Right kidney (tissue), 1 donor: ENCODE results near the gene EXOC3L4.

Experiments used
- DNase-seq: peaks from one replicate; pipeline ENCODE4 v3.0.0-alpha.2; 2016

EXOC3L4 gene

DNA sequence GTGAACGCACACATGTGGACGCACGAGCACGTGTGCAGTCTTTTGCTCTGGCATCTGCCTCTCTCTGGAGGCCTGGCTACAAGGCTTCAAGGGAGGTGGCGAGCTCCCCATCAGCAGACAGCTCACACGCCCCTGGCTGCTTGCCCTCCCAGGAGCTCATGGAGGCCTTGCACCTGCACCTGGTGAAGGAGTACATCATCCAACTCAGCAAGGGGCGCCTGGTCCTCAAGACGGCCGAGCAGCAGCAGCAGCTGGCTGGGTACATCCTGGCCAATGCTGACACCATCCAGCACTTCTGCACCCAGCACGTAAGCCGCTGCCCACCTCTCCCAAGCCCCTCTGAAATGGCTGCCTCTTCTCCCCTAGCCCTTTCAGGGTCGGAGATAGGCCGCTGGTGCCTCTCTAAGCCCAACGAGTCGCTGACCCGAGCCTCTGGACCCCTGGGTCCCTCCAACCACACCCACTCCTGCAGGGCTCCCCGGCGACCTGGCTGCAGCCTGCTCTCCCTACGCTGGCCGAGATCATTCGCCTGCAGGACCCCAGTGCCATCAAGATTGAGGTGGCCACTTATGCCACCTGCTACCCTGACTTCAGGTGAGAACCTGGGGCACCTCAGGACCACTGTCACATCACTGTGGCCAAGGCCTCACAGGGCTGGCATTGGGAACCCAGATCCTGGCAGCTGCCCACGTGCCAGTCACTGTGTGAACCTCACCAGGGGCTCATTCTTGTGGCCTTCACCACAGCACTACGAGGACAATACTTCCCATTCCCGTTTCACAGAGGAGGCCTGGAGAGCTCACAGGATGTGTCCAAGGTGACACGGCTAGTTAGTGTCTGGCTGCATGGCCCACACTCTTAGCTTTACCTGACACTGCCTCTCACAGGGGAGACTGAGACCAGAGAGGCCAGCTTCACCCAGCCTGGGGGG lies 39.0 kb downstream of the EXOC3L4 start:
- no peak for DNase-seq

GRCh38 chr14:103134405-103134804 lies 39.9 kb downstream of the EXOC3L4 start:
- DNase-seq = no peak

DNA sequence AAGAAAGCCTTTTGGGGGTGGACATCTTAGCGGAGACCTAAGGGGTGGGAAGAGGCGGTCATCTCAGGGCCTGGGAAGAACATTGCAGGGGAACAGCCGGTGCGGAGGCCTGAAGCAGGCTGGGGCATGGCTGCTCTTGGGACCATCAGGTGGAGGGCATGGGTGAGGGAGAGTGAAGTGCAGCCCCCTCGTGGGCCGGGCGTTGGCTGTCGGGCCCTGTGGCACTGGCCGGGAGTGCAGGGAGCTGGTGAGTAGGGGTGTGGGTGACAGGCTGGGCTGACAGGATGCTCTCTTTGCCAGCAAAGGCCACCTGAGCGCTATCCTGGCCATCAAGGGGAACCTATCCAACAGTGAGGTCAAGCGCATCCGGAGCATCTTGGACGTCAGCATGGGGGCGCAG lies 40.4 kb downstream of the EXOC3L4 start:
- no peak for DNase-seq

GRCh38 chr14:103135333-103136260 lies 41.1 kb downstream of the EXOC3L4 start:
- no peak for DNase-seq

DNA sequence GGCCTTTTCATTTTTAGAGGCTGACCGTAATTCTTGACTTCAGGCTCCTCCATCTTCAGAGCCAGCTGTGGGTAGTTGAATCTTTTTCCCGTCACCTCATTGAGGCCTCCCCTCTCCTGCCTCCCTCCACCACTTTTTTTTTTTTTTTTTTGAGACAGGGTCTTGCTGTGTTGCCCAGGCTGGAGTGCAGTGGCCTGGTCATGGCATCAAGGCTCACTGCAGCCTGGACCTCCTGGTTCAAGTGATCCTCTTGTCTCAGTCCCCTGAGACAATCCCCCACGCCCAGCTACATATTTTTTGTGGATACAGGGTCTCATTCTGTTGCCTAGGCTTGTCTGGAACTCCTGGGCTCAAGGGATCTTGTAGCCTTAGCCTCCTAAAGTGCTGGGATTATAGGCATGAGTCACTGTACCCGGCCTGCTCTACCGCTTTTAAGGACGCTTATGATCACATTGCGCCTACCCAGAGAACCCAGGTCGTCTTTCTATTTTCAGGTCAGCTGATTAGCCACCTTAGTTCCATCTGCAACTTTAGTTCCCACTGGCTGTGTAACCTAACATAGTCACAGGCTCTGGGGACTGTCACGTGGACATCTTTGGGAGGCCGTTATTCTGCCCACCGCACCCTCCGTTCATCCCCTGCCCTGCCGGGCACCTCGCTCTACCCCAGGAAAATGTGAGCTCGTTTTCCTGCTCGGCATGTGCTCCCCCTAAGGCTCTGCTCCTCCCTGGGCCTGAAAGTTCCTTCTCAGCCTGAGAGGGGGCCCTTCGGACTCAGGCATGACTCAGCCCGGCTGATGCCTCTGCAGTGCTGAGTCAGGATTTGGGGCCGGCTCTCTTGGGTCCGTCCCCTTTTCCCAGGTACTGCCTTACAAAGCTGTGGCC lies 42.1 kb downstream of the EXOC3L4 start:
- no peak for DNase-seq

GRCh38 chr14:103137689-103138300 lies 43.3 kb downstream of the EXOC3L4 start:
- DNase-seq = no peak

GRCh38 chr14:103138301-103139131 lies 44.0 kb downstream of the EXOC3L4 start:
- peak; percentile 75 for DNase-seq

DNA sequence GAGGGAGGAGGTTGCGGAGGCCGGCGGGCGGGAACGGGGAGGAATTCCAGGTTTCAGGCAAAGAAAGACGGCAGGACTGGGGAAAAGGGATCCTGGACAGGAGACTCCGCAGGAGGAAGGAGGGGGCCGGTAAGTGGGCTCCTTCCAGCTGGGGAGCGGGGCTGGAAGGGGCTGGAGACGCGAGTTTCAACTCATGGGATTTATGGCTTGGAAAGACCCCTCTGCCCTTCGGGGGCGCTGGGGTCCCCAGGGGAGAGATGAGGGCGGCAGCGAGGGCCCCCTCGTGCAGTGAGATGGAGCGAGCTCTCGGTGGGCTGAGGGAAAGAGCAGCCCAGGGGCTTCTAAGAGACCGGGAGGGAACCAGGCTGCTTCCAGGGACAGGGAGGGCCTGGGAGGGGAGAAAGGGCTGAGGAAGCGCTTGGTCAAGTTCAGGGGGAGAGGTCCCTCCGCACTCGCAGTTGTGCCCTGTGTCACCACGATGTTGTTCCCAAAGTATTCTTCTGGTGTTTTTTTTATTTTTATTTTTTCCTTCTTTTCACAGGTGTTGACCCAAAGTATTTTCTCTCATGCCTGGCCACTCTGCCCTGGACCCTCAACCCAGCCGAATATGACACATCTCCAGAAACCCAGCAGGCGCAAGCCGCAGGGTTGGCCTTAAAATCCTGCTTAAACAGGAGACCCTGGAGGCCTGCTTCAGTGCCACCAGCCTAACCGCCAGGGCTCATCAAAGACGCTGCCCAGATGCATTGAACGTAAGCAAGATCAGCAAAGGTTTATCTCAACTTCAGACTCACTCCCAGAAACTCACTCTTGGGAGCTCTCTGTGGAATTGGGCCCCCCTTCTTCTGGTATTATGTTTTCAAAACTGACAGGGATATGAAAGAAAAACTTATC lies 44.9 kb downstream of the EXOC3L4 start:
- DNase-seq = no peak

GRCh38 chr14:103140316-103141109 lies 46.0 kb downstream of the EXOC3L4 start:
- DNase-seq = no peak

GRCh38 chr14:103141117-103141796 lies 46.7 kb downstream of the EXOC3L4 start:
- DNase-seq = no peak

DNA sequence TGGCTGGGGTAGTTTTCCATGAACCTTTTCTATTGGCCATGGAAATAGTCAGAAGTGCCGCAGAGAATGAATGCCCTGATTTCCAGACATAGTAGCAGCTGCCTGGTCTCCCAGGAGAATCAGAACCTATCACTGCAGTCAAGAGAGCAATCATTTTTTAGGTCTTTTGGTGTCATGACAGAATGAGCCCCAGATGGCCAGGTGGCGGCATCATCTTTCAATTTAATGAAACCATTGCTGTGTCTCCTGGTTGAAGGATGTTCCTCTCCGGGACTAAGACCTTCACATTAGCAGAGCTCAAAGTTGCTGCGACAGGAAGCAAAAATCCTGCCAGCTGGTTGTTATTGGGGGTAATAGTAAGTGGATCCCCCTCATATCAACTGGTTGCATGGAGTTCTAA lies 47.5 kb downstream of the EXOC3L4 start:
- no peak for DNase-seq

DNA sequence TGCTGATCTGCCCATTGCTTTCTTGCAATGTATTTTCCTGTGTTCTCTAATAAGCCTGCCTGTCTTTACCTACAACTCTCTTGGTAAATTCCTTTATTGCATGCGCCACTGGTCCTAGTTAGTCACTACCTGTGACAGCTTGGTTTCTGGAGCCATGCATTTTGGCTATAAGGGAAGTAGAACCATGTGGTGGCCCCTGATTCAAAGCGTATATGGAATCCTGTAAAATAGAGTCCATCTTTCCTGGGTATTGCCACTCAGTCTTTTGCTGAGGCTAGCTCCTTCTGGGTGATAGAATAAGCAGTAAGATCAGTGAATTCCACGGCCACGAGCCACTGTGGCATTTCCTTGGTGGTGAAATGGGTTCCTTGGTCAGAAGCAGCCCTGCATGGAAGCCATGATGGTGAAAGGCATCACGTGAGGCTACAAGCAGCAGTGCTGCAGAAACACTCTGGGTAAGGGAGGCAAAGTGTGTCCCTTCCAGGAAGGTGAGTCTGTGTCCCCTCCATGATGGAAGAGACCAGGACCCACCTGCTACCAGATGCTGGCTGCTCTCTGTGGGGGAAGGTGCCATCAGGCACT lies 48.3 kb downstream of the EXOC3L4 start:
- no peak for DNase-seq

DNA sequence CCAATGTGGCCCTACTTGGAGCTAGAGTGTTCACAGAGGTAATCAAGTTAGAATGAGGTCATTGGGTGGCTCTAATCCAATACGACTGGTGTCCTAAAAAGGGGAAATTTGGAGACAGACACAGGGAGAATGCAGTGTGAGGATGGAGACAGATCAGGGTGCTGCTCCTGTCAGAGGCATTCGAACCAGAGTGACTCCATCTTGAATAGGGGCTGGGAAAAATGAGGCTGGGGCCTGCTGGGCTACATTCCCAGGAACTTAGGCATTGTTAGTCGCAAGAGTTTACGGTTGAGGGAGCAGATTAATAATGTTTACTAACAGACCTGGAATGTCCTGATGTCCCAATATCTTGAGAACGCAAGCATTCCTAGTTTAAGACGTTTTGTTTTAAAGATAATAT lies 49.0 kb downstream of the EXOC3L4 start:
- no peak for DNase-seq

GRCh38 chr14:103144085-103144484 lies 49.6 kb downstream of the EXOC3L4 start:
- DNase-seq = no peak

DNA sequence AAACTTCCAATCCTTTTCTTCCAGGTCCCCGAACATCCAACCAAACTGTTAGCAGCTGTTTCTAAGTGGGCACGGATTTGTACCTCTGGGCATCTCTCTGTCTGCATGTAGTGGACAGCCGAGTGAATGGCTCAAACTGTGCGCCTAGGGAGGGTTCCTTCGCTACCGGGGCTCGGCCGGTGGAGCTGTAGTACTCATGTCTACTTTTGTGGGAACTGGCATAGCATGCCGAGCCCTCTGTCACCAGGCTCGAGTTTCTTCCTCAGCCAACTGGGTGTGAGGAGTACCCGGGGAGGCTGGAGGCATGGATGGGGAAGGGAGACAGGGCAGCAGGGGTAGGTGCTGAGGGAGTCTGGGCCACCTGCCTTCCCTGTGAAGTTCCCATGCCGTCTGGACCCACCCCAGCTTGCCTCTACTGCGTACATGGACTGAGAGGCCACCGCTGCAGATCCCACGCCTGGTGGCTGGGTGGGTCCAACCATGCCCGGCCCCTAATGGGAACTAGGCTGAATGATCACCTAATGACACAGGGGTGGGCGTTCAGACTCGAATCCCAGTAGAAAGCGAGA lies 51.7 kb downstream of the EXOC3L4 start:
- DNase-seq = no peak

GRCh38 chr14:103149351-103150237 lies 55.1 kb downstream of the EXOC3L4 start:
- DNase-seq = no peak
